Measurements from ENCODE around the gene LAD1.

DNA sequence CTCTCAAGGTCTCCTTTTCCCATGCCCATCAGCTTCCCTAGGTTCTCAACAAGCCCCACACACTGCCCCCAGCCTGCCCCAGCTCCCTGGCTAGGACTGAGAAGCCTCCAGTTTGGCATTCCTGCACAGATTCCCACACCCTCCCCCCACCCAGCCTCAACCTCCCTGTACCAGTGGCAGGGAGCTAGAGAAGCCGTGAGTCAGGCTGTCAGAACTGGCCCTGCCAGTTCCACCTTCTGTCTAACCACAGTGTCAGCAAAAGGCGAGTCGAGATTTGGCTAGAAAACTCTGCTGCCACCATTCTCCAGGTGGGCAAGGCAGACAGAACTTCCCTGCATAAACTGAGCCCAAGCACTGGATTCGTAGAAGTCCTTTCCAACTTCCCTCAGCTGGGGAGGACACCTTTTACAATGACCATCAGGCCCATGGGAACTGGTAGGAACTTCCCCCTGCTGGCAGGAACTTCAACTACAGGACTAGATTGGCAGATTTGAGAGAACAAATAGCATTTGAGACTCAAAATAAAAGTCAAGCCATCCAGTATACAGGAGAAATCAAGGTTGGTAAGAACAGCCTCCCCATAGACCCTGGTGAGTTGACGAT is 52.7 kb downstream of the LAD1 start:
- TF ChIP-seq RAD21 (conservative IDR thresholded peaks at IDR 0.05 in 1 of 2, IDR thresholded peaks at IDR 0.05 in 1 of 2) (peak; percentile 65 to 66), CBX2 (IDR thresholded peaks at IDR 0.05; ENCODE audit: borderline replicate concordance, low read depth) (no peak), EP300 (IDR thresholded peaks at IDR 0.05) (no peak), POLR2A (IDR thresholded peaks at IDR 0.05; ENCODE audit: low read length) (no peak), CTCF (IDR thresholded peaks at IDR 0.05) (peak; percentile 54), E2F6 (IDR thresholded peaks at IDR 0.05; ENCODE audit: borderline replicate concordance, low read depth) (no peak), ZFP36 (IDR thresholded peaks at IDR 0.05; ENCODE audit: borderline replicate concordance, partially characterized antibody) (no peak), MAX (IDR thresholded peaks at IDR 0.05) (no peak), EHMT2 (IDR thresholded peaks at IDR 0.05; ENCODE audit: low read depth) (no peak), RFX5 (IDR thresholded peaks at IDR 0.05) (no peak)
- TF ChIP-seq, protein P1, sequence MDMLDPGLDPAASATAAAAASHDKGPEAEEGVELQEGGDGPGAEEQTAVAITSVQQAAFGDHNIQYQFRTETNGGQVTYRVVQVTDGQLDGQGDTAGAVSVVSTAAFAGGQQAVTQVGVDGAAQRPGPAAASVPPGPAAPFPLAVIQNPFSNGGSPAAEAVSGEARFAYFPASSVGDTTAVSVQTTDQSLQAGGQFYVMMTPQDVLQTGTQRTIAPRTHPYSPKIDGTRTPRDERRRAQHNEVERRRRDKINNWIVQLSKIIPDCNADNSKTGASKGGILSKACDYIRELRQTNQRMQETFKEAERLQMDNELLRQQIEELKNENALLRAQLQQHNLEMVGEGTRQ (IDR thresholded peaks at IDR 0.05): no peak

Data from A549 (cell line).